HG02885 (cell line): Measurements from ENCODE around the gene CD40.

ENCODE experiments used
- ATAC-seq: cut with Tn5 transposase; IDR thresholded peaks from one replicate; pipeline ENCODE4 v1.9.1; 2021; ENCODE audit warnings: mild to moderate bottlenecking; ENCODE audit not compliant: unreplicated experiment, poor library complexity

CD40 gene

DNA sequence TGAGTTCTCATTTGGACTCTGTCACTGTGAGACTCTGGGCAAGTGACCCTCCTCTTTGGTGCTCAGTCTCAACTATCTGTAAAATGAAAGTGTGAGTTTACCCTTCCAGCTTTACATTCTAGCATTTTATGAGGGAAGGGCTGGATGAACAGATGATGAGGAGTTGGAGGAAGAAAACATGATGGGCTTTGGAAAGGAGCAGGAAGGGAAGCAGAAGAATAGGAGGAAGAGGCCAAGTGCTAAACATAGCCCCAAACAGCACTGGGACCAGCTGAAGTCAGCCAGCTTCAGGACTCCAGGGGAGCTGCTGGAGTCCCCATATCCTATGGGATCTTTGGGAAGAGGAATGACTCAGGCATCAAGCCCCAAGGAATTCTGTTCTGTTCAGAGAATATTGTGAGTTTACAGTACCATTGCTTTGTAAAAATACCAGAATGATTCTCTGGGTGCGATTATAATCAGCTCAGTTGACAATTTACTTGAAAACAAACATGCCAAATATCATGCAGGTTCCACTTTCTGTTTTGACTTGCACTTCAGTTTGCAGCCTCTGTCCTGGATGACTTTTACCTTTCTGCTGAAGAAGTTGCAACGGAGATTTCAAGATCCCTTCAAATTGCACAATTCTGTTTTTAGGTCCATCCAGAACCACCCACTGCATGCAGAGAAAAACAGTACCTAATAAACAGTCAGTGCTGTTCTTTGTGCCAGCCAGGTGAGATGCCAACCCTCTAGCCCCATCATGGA lies 3.2 kb downstream of the CD40 start:
- no peak for ATAC-seq

GRCh38 chr20:46122071-46122470 lies 4.0 kb downstream of the CD40 start:
- no peak for ATAC-seq

DNA sequence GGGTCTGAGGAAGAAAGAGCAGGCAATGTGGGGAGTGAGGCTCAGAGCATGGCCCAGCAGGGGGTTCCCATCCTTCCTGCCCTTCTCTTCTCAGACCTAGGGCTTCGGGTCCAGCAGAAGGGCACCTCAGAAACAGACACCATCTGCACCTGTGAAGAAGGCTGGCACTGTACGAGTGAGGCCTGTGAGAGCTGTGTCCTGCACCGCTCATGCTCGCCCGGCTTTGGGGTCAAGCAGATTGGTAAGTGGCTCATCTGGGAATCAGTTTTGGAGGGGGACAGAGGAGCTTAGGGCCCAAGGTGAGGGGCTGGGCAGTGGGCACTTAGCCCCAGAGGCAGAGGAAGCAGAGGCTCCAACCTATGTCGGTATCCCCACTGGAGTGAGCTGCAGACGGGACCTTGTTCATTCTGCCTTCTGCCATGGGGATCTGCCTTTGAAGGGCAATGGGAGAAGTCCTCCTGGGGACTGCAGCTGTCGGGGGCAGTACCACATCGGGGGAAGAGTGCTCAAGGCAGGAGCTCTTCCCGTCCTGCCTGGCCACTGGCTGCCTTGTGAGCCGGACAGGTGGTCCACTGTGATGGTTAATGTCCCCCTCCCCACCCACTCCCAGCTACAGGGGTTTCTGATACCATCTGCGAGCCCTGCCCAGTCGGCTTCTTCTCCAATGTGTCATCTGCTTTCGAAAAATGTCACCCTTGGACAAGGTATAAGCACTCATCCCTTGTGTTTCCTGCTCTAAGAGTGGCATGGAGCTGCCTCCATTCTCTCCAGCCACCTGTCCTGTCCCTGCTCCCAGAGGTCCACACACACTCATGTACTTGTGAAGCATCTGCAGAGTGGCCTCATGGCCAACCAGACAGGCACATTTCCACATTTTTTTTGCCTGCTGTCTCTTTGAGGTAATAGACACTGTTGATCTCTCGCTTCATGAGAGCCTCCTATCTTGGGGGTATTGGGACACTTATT lies 4.7 kb downstream of the CD40 start:
- no peak for ATAC-seq

GRCh38 chr20:46123482-46124245 lies 5.5 kb downstream of the CD40 start:
- ATAC-seq = no peak

GRCh38 chr20:46126440-46127056 lies 8.4 kb downstream of the CD40 start:
- no peak for ATAC-seq

DNA sequence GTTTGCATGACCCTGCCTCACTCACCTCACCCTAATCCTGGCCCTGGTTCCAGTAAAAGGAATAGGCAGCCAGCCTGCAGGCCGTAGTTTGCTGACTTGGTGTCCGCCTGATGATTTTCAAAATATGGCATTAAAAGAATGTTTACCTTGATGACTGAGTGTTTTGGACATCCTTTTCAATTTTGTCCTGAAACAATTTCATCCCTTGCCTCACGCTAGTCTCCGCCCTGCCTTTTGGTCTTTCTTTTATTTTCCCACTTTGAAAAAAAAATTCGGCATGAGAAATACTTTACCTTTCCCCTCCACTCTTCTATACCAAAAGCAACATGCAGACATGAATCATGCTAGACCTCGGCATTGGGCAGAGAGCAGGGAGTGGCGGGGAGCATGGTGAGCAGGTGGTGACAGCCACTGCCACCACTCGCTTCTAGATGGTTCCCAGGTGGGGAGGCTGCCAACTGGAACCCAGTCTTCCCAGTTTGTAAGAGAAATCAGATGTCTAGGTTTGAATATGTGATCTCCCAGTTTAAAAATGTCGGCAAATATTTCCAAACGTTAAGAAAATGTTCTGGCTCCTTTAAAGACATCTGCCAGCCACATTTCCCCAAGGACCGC lies 9.4 kb downstream of the CD40 start:
- no peak for ATAC-seq

- ATAC-seq = no peak
These were observed 10.4 kb downstream of the CD40 start for GRCh38 chr20:46128310-46129151.

- no peak for ATAC-seq
These were observed 11.9 kb downstream of the CD40 start for GRCh38 chr20:46129955-46130481.

DNA sequence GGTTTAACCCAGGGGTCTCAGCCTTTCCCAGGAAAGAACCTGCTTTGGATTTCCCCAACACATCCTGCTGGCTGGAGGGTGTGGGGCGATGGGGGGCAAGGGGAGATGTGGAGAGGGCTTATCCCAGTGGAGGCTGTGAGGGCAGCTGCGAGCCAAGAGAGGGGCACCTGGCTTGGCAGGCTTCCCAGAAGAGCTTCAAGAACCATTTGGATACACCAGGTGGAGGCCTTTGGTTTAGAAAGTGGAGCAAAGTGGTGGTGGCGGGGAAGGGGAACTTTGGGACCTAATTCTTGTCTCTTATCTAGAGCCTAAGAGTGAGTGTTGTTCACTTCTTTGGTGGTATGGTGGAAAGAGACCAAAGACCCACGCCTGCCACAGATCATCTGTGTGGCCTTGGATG lies 12.4 kb downstream of the CD40 start:
- no peak for ATAC-seq

GRCh38 chr20:46131396-46131795 lies 13.3 kb downstream of the CD40 start:
- ATAC-seq = no peak

GRCh38 chr20:46132705-46133120 lies 14.6 kb downstream of the CD40 start:
- ATAC-seq = no peak

DNA sequence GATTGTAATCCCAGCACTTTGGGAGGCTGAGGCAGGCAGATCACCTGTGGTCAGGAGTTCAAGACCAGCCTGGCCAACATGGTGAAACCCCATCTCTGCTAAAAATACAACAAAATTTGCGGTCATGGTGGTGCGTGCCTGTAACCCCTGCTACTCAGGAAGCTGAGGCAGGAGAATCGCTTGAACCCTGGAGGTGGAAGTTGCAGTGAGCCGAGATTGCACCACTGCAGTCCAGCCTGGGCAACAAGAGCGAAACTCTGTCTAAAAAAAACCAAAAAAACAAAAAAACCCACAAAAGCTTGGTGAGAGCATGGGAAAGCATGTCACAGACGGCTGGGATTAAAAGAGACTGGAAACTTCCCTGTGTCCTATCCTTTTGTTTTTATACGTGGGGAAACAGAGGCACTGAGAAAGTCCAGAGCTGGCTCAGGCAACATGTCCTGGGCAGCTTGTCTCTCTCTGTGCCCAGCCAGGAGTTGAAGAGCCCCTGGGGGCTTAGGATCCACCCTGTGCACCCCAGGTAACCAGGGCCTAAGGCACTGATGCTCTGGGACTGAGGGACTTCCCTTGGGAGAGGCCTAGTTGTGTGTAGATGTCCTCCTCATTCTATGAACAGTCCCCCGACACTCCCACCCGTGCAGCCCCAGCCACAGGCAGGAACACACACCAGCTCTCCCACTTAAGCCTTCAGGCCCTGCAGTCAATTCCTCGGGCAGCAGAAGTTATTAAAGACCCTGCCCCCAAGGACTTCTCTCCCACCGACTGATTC lies 16.0 kb downstream of the CD40 start:
- ATAC-seq = no peak

DNA sequence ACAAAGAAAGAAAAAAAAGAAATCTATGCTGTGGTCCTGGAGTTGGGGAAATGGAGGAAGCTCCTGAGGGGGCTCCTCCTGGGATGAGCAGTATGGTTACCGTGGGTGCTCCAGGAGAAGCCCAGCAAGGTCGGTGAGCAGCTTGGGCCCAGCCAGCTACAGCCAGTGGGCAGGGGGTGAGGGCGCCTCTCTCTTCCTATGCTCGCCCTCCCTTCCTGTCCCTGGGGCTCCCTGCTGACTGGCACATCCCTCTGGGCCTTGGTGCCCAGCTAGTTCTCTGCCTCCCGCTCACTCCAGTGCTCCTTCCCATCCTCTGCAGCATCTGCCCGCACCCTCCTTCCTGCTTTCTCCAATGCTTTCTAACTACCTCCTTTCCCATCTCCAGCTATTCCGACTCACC lies 16.6 kb downstream of the CD40 start:
- no peak for ATAC-seq

GRCh38 chr20:46135856-46136633 lies 17.9 kb downstream of the CD40 start:
- no peak for ATAC-seq

- no peak for ATAC-seq
These were observed 19.7 kb downstream of the CD40 start for GRCh38 chr20:46137816-46138215.

GRCh38 chr20:46139266-46139889 lies 21.3 kb downstream of the CD40 start:
- no peak for ATAC-seq
